ENCODE measurements around the gene KAT2B.
"Not testable (repeated sequence)": the region's sequence is repeated elsewhere in the genome, so short reads cannot be mapped to it uniquely, and the experiment has no call there.

KAT2B gene

DNA sequence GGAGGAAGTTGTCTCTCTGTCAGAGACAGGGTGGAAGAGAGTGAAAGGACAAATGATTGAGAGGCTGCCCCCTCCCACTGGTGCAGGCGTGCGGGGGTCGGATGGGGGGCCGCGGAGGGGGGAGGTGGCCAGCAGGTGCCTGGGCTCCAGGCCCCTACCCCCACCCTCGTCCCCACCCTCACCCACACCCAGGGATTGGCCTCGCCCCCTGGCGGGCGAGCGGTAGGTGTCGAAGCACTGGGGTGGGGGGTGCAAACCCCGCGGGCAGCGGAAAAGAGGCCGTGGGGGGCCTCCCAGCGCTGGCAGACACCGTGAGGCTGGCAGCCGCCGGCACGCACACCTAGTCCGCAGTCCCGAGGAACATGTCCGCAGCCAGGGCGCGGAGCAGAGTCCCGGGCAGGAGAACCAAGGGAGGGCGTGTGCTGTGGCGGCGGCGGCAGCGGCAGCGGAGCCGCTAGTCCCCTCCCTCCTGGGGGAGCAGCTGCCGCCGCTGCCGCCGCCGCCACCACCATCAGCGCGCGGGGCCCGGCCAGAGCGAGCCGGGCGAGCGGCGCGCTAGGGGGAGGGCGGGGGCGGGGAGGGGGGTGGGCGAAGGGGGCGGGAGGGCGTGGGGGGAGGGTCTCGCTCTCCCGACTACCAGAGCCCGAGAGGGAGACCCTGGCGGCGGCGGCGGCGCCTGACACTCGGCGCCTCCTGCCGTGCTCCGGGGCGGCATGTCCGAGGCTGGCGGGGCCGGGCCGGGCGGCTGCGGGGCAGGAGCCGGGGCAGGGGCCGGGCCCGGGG lies at the start of gene KAT2B:
KAT2B (plus strand) TSS at position 682 of the 783 bp plus-strand sequence; CDS start at position 714, 32 bp downstream.
- DNase-seq, result no peak

- no peak for DNase-seq
These were observed 45.5 kb upstream of the KAT2B start for GRCh38 chr3:19994796-19995195.

DNA sequence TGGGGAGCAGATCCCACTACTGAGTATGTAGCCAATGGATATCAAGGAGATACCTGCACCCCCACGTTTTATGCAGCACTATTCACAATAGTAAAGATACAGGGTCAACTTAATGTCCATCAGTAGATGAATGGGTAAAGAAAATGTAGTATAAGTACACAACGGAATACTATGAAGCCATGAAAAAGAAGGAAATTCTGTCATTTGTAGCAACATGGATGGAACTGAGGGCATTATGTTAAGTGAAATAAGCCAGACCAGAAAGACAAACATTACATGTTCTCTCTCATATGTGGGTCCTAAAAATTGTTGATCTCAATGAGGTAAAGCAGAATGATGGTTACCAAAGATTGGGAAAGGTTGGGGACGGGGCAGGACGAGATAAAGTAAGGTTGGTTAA lies 42.7 kb upstream of the KAT2B start:
- no peak for DNase-seq

DNA sequence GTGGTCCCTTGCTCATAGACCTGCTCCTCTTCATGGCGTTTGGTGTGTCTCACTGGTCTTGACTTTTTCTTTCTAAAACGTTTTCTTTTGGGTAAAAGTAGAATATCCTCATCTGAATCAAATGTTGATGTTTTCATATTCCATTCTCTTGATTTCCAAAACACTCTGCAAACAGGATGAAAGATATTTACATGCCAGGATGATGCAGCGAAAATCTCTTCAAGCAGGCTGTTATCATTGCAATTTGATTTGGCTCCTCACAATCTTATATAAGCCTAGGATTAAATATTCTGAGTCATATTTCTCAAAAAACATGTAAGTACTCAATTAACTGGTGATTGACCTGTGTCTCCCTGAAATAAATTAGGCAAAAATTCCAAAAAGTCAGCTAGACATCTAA lies 38.3 kb upstream of the KAT2B start:
- no peak for DNase-seq

DNA sequence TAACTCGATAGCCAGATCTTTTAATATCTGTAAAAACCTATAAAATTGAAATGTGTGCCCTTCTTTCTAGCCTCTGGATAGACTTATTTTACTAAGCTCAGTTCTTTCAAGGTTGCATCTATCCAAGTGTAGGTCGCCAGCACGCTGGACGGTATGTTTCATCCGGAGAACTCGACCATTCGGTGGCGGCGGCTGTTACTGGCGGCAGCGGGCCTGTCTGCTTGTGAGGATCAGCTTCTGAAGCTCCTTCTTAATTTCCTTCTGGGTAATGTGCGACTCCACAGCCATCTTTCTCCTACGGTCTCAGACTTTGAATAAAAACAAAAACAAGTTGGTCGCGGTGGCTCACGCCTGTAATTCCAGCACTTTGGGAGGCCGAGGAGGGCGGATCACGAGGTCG lies 32.3 kb upstream of the KAT2B start:
- DNase-seq, result no peak

DNA sequence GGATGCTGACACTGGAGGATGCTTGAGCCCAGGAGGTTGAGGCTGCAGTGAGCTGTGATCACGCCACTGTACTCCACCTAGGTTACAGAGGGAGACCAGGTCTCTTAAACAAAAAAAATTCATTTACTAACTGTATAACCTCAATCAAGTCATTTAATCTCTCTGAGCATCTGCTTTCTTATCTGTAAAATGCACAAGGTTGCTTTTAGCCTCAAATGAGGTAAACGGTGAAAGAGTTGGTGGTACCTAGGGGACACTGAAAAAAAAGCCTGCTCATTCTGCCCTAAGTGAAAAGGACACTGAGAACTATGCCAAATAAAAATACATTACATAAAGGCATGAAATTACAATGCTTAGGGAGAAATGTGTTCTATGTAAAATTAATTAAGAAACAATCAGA lies 31.6 kb upstream of the KAT2B start:
- DNase-seq, result no peak

GRCh38 chr3:20012164-20012563 lies 28.1 kb upstream of the KAT2B start, which contains the start of gene PP2D1:
Gene PP2D1 (minus strand): TSS chr3:20012264. CDS start chr3:20012072, 192 bp downstream.
- DNase-seq, result no peak

DNA sequence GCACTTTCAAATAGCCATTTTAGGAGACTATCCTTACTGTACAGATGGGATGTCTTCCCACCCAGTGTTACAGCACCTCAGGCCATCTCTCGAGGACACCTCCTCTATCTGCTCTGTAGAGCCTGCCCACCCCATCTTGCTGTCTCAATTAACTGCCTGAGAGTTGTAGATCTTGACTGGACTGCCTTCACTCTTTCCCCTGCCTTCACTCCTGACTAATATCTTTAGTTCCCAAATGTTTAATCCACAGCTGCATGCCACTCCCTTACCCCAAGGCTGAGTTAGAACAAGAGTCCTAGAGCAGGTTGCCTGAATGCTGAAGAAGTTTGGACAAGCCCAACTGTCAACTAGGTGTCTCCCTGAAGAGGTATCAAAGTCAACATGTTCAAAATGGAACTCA lies 26.9 kb upstream of the KAT2B start:
- DNase-seq, result no peak

DNA sequence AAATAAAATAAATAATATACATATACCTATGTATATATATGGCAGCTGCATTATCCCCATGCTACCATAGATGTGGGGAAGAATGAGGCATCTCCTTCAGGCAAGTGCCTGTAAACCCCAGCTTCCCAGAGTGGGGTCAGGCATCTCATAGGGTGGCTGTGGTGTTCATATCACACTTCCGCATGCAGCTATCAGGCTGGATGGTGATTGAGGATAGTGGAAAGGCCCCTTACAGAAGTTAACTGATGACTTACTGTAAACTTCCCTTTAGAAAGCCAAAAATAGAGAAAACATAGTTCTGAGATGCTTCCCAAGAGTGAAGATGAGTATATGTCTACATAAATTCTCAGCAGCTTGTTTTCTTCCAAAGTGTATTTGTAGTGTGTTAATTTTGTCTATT lies 24.7 kb upstream of the KAT2B start:
- DNase-seq, result no peak

DNA sequence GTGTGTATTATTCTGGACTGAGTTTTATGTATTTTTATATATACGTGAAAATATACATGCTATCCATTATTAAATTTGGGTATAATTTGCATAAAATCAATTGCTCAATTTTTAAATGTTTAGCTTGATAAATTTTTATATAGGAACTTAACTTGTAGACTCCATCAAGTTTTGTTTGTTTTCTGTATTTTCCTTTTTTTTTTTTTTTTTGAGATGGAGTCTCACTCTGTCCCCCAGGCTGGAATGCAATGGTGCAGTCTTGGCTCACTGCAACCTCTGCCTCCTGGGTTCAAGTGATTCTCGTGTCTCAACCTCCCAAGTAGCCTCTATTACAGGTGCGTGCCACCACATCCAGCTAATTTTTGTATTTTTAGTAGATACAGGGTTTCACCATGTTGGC lies 24.2 kb upstream of the KAT2B start:
- DNase-seq, result not testable (repeated sequence)

GRCh38 chr3:20022954-20023622 lies 17.2 kb upstream of the KAT2B start:
- DNase-seq, result no peak

- no peak for DNase-seq
These were observed 16.4 kb upstream of the KAT2B start for GRCh38 chr3:20023623-20024405.

- DNase-seq, result no peak
These were observed 13.1 kb upstream of the KAT2B start for GRCh38 chr3:20027136-20027535.

- DNase-seq, result no peak
These were observed 11.3 kb upstream of the KAT2B start for GRCh38 chr3:20028905-20029331.

DNA sequence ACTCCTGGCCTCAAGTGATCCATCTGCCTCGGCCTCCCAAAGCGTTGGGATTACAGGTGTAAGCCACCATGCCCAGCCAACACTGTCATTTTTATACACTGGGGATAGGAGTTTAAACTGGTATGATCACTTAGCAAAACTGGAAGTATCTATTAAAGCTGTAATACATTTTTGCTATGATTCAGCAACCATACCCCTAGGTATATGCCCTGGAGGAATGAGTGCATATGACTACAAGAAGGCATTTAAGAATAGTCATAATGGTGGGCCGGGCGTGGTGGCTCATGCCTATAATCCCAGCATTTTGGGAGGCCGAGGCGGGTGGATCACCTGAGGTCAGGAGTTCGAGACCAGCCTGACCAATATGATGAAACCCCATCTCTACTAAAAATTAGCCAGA lies 8.3 kb upstream of the KAT2B start:
- not testable (repeated sequence) for DNase-seq

DNA sequence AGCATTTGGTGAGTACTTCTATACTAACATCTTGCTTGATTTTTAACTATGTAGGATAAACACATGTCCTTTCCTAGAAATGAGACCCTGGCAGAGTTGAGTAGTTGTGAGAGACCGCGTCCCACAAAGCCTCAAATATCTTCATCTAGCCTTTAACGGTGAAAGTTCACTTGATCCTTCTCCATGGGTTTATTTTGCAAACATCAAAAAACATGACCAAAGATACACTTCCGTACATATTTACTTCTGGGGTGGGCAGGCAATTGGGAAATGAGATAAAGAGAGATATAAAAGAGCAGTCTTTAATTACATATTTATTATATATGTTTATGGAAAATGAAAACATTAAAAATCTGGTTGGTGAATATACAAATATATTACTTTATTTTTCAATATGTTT lies 5.2 kb upstream of the KAT2B start:
- no peak for DNase-seq

DNA sequence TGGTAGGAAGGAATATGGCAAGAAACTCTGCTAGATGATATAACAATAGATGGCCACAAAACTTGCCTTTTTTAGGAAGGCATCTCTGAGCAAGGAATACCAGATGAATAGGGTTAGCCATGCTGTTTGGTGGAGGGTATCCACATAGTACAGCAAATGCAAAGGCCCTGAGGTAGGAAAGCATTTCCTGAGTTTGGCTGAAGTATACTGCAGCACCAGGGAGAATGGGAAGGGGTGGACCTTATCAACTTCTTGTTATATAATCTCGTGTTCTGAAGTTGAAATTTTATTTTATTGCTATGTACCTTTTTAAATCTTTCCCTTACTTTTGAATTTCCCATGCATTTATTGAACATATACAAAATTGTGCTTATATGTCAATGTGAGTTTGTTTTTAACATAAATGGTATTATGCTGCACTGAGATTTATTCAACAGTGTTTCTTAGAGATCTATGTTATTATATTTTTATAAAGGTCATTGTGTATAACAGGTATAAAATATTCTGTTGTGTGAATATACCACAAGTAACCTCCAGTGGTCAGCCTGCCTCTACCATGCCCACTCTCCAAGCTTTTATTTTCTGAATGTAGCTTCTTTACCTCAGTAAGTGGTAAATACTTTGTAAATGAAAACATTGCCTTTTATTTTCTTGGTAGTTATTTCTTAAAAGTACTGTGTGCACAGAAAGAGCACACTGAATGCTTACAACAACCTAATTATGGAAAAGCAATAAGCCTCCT lies 2.8 kb upstream of the KAT2B start:
- DNase-seq, result no peak

DNA sequence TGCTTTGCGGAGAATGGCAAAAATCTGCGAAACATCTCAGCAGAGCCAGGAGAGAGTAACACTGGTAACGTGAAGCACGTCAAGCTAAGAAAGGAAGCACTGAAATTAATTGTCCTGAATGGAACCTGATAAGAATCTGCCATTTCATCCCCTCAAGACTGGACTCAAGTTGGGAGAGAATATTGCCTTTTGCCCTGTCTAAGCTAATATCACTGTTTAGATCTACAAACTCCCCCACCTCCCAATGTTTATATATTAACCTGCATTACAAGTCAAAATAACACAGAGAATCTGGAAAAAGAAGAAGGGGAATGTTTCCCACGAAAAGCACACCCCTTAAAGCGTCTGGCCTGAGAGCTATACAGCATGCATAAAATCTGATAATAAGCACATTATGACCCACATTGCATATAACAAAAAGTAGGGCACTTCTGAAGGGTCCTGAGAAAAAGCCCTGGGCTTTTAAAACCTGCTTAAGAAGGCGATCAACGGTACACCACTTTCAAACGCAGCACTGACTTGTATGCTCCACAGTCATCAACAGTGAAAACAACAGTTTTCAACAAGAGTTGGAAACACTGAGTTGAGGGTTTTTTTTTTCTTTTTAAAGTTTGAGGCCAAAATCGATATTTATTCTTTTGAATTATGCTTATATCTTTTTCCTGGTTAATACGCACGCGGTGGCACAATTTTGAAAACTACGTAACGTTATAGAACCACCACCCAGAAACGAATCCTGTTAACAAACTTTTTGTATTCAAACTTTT lies 1.4 kb upstream of the KAT2B start:
- no peak for DNase-seq

GRCh38 chr3:20039466-20039764 lies 831 bp upstream of the KAT2B start:
- no peak for DNase-seq

DNA sequence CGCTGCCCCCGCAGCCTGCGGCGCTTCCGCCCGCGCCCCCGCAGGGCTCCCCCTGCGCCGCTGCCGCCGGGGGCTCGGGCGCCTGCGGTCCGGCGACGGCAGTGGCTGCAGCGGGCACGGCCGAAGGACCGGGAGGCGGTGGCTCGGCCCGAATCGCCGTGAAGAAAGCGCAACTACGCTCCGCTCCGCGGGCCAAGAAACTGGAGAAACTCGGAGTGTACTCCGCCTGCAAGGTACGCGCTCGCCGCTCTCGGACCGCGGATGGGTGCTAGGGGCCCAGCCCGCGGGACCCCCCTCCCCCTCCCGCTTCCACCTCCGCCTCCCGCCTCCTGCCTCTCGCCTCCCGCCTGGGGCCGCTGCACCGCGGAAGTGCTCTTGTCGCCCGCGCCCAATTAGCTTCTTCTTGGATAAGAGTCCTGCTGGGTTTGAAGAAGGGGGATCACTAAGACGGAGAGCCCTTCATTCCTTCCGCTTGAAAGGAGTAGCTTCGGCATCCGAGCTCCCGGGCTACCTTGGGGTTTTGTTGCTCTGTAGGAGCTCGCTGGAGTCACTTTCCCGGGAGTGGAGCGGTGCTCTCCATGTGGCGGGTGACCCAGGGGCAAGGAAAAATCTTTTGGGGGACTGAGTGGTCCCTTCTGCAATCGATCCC lies 426 bp downstream of the KAT2B start:
- no peak for DNase-seq

GRCh38 chr3:20041197-20041780 lies 1.0 kb downstream of the KAT2B start:
- DNase-seq, result no peak

Data from NCI-H187 treated with DMSO at 0.1 percent for 48 hours (cell line).